A549 (cell line): Measurements from ENCODE around the gene SLC16A10.

Experiments
- CBX2 ChIP-seq: fragments of 200-600 bp; sonication (generic); IDR thresholded peaks from 2 replicates; pipeline ENCODE4 v1.6.1; 2016; ENCODE audit warnings: low read depth, mild to moderate bottlenecking, borderline replicate concordance
- EP300 ChIP-seq, 2 experiments: fragments of >200 bp; sonication (Bioruptor Twin); formaldehyde crosslinking; IDR thresholded peaks; 2 replicates in 1 of 2; 3 replicates in 1 of 2; pipeline ENCODE4 v1.6.1; 2016 to 2017
- ESRRA ChIP-seq: fragments of 150-350 bp; IDR thresholded peaks from 2 replicates; pipeline ENCODE4 v1.6.1; 2014; ENCODE audit warnings: mild to moderate bottlenecking, low read length, borderline replicate concordance
- HDAC2 ChIP-seq: fragments of 200-600 bp; sonication (generic); IDR thresholded peaks from 2 replicates; pipeline ENCODE4 v1.6.1; 2016
- HOXA7 ChIP-seq: fragments of 250-450 bp; sonication (Bioruptor Pico); IDR thresholded peaks from 2 replicates; pipeline ENCODE4 v1.5.0; 2020; ENCODE audit warnings: mild to moderate bottlenecking, moderate library complexity
- JUNB ChIP-seq: fragments of >200 bp; sonication (Bioruptor Twin); formaldehyde crosslinking; IDR thresholded peaks from 2 replicates; pipeline ENCODE4 v1.6.1; 2016
- MAZ ChIP-seq: fragments of 150-350 bp; IDR thresholded peaks from 2 replicates; pipeline ENCODE4 v1.6.1; 2014; ENCODE audit warnings: antibody characterized with exemption, low read depth, low read length, borderline replicate concordance
- MYC ChIP-seq: IDR thresholded peaks from 2 replicates; pipeline ENCODE4 v1.6.1; 2012; ENCODE audit warnings: mild to moderate bottlenecking, inconsistent platforms, low read length, improper control_type of control experiment, borderline replicate concordance
- NFE2L2 ChIP-seq: fragments of 150-350 bp; conservative IDR thresholded peaks from 2 replicates; pipeline ENCODE4 v1.6.1; 2014; ENCODE audit warnings: low read length
- POLR2A ChIP-seq: IDR thresholded peaks from 2 replicates; pipeline ENCODE4 v1.6.1; 2012; ENCODE audit warnings: mild to moderate bottlenecking, low read length
- RCOR1 ChIP-seq: fragments of 150-350 bp; IDR thresholded peaks from 2 replicates; pipeline ENCODE4 v1.6.1; 2014; ENCODE audit warnings: antibody characterized with exemption, low read length, low read depth
- SREBF2 ChIP-seq: fragments of 450-650 bp; IDR thresholded peaks from 2 replicates; pipeline ENCODE4 v1.6.1; 2014; ENCODE audit warnings: mild to moderate bottlenecking, moderate library complexity
- ZSCAN20 ChIP-seq: fragments of 250-450 bp; sonication (Bioruptor Pico); IDR thresholded peaks from 2 replicates; pipeline ENCODE4 v1.8.0; 2022; ENCODE audit warnings: mild to moderate bottlenecking, moderate library complexity
- TF ChIP-seq, protein P1 (sequence below): fragments of >200 bp; sonication (Bioruptor Twin); formaldehyde crosslinking; IDR thresholded peaks from 3 replicates; pipeline ENCODE4 v1.5.1; 2016

DNA sequence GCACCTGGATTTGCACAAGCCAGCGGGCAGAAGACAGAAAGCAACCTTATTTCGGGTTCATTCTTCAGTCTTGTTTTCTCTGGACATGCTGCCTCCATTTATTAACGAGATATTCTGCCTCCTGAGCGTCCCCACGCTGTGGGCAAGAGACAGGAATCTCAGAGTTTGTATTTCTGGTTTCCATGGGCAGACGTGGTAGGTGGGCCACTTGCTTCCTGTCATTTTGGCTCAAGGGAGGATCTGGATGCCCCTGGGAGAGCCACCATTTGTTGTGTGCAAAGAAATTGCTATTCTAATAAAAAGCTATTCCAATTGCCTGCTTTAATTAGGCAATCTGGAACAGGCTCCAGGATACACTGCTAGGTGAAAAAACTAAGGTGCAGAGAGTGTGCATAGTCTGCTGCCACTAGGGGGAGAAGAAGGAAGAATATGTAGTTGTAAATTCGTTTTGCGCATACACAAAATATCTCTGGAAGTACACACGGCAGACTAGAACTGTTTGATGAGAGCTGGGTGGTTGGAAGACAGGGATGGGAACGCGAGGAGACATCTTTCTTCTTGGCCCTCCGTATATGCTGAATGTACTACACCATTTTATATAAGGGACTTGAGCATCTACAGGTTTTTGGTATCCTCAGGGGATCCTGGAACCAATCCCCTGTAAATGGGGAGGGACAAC is 30.1 kb upstream of the SLC16A10 start:
- TF ChIP-seq, protein P1, sequence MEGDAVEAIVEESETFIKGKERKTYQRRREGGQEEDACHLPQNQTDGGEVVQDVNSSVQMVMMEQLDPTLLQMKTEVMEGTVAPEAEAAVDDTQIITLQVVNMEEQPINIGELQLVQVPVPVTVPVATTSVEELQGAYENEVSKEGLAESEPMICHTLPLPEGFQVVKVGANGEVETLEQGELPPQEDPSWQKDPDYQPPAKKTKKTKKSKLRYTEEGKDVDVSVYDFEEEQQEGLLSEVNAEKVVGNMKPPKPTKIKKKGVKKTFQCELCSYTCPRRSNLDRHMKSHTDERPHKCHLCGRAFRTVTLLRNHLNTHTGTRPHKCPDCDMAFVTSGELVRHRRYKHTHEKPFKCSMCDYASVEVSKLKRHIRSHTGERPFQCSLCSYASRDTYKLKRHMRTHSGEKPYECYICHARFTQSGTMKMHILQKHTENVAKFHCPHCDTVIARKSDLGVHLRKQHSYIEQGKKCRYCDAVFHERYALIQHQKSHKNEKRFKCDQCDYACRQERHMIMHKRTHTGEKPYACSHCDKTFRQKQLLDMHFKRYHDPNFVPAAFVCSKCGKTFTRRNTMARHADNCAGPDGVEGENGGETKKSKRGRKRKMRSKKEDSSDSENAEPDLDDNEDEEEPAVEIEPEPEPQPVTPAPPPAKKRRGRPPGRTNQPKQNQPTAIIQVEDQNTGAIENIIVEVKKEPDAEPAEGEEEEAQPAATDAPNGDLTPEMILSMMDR = peak; percentile 64
- TF ChIP-seq POLR2A (no peak), HDAC2 (no peak), RCOR1 (no peak), EP300 (IDR thresholded peaks at IDR 0.05) (no peak), JUNB (no peak), ZSCAN20 (CRISPR knock-in tag) (no peak), MYC (no peak), HOXA7 (CRISPR knock-in tag) (no peak), SREBF2 (no peak), ESRRA (no peak), MAZ (no peak), NFE2L2 (no peak), CBX2 (no peak)
